CD1c-positive myeloid dendritic cell (primary cell): ENCODE measurements around the gene IL15RA.
"Not testable (repeated sequence)": the region's sequence is repeated elsewhere in the genome, so short reads cannot be mapped to it uniquely, and the experiment has no call there.

Experiments used
- DNase-seq: peaks from one replicate; pipeline ENCODE4 v3.0.0-alpha.2; 2016; ENCODE audit errors: extremely low spot score

The IL15RA gene

GRCh38 chr10:5927306-5927705 is 50.0 kb downstream of the IL15RA start:
- DNase-seq: no peak

- DNase-seq: no peak
Observed at GRCh38 chr10:5924889-5925288, 52.5 kb downstream of the IL15RA start.

GRCh38 chr10:5921746-5922145 is 55.6 kb downstream of the IL15RA start:
- no peak for DNase-seq

- no peak for DNase-seq
Observed at GRCh38 chr10:5919568-5919967, 57.8 kb downstream of the IL15RA start.

- no peak for DNase-seq
Observed at GRCh38 chr10:5918763-5919162, 58.6 kb downstream of the IL15RA start.

GRCh38 chr10:5917305-5917704 is 60.0 kb downstream of the IL15RA start:
- DNase-seq: no peak

- no peak for DNase-seq
Observed at GRCh38 chr10:5915451-5915850, 61.9 kb downstream of the IL15RA start.

- DNase-seq: no peak
Observed at GRCh38 chr10:5913736-5914135, 63.6 kb downstream of the IL15RA start.

- DNase-seq: no peak
Observed at GRCh38 chr10:5911670-5912069, 65.7 kb downstream of the IL15RA start.

- no peak for DNase-seq
Observed at GRCh38 chr10:5910323-5911100, 66.8 kb downstream of the IL15RA start.

- DNase-seq: not testable (repeated sequence)
Observed at GRCh38 chr10:5908676-5909075, 68.7 kb downstream of the IL15RA start.

- no peak for DNase-seq
Observed at GRCh38 chr10:5906651-5907050, 70.7 kb downstream of the IL15RA start.

GRCh38 chr10:5905854-5906507 is 71.4 kb downstream of the IL15RA start:
- no peak for DNase-seq

GRCh38 chr10:5904227-5904626 is 73.1 kb downstream of the IL15RA start:
- no peak for DNase-seq

- no peak for DNase-seq
Observed at GRCh38 chr10:5903563-5903962, 73.8 kb downstream of the IL15RA start.

GRCh38 chr10:5902511-5903274 is 74.7 kb downstream of the IL15RA start:
- no peak for DNase-seq
